GM19099 (cell line): ENCODE data around the gene CRB1.

Experiments used
- POLR2A ChIP-seq: IDR thresholded peaks from 3 replicates; pipeline ENCODE4 v1.6.1; 2011; ENCODE audit warnings: low read depth; ENCODE audit not compliant: insufficient read length; ENCODE audit errors: extremely low read depth

The CRB1 gene

DNA sequence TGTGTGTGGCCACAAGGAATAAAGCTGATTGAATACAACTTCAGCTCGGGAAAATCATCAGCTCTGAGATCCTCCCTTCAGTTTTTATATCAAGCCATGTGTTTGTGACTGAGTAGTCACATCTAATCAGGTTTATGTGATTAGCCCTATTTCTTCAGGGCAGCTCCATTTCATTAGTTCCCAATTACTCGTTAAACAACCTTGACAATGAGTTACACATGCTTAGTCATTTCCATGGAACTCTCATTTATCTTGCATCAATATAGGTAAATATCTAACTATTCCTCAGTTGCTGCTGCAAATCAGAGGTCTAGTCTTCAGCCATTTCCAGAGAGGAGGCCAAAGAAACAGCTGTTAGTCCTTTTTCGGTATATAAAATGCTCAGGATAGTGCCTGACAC lies 16.3 kb downstream of the CRB1 start:
- no peak for TF ChIP-seq POLR2A

DNA sequence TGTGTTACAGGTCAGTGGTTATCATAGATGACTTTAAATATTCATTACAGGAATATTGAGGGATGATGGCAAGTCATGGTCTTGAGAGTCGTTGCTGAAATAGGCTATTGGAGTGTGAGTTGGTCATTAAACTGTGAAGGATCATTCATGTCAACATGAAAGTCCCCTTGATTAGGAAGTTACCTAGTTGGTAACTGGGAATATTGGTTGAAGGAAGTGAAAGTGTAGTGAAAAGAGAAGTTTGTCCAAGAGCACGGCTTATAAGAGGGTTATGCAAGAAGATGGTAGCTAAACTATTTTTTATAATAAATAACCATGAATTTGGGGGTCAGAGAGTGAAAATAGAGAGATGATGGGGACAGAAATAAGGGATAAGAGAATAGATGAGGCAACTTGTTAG lies 16.9 kb downstream of the CRB1 start:
- no peak for TF ChIP-seq POLR2A

DNA sequence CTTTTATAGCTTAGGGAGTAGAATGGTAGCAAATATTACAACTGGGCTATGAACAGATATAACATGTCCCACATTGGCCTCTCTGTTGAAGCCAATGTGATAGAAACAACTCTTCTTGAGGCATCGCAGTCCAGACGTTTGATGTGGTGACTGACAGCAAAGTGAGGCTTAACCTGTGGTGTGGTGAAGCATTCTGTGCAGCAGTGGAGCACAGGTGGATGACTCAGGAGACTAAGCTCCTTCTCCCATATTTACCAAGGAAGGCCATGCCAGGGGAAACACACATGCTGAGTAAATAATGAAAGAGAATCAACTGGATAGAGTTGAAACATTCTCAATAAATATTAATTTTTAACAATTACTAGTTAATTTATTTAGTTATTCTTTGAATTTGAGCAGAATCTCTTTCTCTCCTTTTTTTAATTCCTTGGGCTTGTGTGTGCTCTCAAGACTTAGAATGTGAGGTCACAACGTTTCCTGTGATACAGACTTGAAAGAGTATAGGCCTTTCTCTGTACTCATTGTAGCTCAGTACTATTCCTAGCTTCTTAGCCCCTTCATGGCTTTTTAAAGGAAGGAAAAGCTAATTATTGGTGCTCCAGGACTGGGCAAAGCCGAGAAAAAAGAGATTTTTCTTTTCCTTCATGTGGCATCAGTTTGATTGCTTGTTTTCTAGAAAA lies 17.6 kb downstream of the CRB1 start:
- no peak for TF ChIP-seq POLR2A

DNA sequence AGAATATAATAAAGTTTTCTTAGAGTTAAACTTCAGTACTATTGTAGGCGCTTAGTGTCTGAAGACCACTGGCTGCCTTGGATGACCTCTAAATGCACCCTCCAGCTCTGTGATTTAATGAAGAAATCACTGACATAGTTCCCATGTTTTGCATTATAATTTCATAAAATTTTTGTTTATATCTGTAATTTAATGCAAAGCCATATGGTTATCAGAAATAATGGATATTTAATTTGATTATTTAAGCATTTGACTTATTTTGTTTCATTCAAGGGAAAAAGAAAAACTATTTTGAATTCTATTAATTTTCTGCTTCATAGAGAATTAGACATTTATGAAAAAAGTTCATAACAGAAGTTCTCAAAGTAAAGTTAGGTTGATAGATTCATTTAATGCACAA lies 18.6 kb downstream of the CRB1 start:
- no peak for TF ChIP-seq POLR2A

DNA sequence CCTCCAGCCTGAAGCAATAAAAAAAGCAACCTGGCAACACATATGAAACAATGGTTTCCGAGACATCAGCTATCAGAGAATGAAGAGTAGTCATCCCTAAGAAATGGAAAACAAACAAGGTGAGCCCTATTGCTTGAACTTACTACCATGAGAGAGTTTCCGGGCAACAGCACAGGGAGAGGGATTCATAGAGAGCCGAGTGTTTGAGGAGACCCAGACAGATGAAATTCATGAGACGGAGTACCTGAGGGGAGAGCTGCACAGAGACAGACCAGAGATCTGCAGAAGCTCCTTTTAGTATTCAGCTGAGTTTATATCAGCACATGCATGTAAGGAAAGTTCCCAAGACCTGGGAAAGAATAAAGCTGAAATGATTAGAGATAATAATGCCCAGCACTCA lies 19.8 kb downstream of the CRB1 start:
- TF ChIP-seq POLR2A, result no peak

DNA sequence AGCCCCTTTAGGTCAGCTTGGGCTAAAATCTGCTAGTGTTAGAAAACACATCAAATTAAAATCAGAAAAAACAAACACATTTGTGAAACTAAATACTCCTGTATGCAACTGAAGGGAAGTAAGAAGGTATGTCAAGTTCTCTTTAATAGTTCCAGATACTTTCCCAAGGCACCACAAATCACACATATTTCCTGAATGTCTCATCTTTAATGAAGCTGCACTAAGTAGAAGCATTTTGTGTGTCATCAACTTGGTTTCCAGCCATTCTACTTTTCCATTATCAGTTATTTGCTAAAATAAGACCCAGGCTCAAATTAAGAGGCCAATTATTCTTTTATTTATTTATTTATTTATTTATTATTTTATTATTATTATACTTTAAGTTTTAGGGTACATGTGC lies 34.7 kb downstream of the CRB1 start:
- TF ChIP-seq POLR2A, result no peak

DNA sequence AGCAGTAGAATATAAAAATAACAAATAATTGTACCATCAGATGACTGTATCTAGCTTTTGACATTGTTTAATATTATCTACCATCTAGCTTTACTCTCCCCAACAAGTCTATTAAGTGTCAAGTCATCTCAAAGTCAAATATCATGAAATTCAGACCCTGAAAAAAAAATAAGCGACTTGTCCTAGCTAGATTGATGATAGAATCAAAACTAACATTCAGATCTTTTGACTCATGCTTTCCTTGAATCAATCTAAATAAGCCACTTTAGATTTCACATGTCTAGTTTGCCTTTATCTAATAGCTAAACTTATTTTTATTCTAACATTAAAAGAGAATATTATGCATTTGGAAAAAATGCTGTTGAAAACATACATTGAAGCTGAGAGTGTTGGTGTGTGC lies 35.4 kb downstream of the CRB1 start:
- no peak for TF ChIP-seq POLR2A

DNA sequence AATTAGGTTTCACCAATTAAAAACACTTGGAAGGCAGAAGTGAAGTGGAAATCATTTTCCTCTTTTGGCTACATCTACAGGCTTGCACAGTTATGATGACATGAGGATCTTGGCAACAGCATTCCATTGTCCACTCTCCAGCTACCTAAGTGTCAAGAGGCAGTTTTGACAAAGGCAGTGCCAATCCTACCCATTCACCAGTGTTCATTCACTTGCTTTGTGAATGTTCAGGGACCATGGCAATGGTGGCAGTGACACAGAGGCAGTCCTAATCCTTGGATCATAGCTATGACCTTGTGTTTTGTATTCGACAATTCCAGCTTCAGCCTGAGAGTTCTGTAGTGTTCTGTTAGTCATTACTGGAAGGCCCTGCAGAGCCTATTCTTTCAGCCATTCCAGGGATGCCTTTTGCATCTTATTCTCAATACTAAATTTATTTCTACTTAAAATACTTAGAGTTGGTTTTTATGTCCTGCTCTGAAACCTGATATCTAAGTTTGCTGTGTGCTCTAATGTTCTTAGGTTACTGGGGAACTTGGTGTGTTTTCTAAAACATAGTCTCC lies 36.7 kb downstream of the CRB1 start:
- TF ChIP-seq POLR2A, result no peak

DNA sequence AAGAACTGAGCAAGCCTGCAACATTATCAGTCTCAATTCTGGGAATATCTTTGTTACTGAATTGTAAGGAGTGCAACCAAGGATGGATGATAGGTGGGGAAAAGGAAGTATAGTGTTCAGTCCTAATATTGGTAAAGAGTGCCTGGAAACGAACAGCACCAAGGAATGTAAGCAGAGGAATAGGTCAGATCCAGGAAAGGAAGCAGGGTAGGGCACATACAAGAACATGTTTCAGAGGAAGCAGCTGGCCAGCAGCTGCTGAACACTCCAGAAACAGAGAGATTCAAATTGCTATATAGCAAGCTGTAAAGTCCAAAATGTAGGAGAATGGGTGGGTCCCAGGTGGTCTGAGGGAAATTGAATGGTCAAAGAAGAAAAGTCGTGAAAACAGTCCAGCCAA lies 37.9 kb downstream of the CRB1 start:
- TF ChIP-seq POLR2A, result no peak

DNA sequence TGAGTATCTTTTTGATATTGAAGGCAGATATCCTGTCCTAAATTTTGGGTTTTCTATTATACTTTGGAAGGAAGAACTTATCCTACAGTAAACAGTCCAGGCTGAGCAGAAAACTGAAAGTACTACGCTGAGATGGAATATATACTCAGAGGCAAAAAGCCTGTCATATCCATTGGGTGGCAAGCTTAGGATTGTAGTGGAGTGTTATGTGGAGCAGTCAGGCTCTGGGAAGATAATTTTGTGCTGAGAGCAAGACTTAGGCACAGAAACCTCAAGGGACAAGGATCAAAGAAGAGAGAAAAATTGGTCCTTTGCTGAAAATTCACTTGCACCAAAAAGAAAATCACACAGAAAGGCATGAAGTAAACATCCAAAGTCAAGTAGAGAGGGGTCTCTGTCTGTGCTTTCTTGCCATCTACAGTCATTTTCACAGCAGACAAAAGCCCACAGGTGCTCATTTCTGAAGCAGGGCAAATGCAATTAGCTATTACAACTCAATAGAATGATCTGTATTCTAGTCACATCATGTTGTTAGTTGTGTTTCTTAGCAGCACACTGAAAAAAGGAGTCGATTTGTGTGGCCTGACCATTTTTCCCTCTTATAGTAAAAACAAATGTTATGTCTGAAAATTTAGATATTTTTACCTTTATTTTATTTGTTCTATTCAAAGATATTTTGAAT lies 38.5 kb downstream of the CRB1 start:
- no peak for TF ChIP-seq POLR2A

DNA sequence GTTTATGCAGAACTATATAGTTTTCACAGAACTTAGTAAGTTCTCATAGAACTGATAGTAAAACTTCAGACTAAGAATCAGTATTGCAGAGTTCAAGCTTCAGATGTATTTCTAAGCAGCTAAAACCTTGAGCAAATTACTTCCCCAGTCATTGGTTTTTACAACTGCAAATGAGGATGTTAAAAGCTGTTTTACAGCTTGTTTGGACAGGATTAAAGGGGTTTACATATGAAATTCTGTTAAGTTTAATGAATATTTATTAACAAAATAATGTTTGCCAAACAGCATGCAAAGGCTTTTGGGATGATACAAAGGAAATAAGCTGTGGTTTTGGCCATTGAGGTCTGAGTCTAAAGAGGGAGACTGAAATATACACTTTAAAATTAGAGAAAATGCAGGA lies 39.1 kb downstream of the CRB1 start:
- no peak for TF ChIP-seq POLR2A

DNA sequence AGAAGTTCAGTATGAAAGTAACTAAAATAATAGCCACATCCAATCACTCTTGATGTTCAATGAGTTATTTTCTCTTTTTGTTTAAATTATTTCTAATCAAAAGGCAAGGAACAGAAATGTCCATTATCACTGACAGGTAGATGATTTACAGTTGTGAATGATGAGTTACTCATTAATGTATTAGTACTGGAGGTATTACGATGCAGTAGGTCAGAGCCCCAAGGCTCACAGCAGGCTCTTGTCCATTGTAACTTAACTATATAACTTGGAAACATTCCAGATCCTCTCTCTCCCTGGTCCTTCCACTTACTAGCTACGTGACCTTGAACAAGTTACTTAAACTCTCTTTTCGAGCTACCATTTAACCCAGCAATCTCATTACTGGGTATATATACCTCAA lies 39.5 kb downstream of the CRB1 start:
- no peak for TF ChIP-seq POLR2A

DNA sequence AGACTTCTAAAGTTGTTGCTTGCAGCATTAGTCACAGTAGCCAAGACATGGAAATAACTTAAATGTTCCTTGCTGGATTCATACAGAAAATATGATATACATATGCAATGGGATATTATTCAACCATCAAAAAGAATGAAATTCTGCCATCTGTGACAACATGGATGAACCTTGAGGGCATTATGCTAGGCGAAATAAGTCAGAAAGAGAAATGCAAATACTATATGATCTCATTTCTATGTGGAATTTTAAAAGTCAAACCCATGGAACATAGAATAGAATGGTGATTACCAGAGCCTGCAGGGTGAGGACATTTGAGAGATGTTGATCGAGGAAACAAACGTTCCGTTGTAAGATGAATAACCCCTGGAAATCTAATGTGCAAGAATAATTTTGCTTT lies 43.0 kb downstream of the CRB1 start:
- no peak for TF ChIP-seq POLR2A

DNA sequence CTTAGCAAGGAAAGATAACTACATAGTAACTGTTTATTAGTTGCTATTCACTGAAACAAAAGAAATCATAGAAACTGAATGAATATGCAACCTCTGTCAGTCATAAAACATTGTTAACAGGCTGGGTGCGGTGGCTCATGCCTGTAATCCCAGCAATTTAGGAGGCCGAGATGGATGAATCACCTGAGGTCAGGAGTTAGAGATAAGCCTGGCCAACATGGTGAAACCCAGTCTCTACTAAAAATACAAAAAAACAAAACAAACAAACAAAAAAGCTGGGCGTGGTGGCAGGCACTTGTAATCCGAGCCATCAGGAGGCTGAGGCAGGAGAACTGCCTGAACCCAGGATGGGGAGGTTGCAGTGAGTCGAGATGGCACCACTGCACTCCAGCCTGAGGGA lies 44.1 kb downstream of the CRB1 start:
- TF ChIP-seq POLR2A, result no peak

DNA sequence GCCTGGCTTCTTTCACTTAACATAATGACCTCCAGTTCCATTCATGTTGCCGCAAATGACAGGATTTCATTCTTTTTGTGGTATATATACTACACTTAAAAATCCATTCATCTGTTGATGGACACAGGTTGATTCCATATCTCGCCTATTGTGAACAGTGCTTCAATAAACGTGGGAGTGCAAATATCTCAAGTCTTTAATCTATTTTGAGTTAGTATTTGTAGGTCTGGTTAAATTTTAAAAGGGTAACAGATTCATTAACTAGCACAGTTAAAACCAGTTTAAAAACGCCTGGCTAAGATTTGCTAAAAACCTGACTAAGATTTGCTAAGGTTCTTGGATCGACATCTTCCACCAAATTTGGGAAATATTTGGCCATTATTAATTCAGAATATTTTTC lies 45.7 kb downstream of the CRB1 start:
- TF ChIP-seq POLR2A, result no peak

DNA sequence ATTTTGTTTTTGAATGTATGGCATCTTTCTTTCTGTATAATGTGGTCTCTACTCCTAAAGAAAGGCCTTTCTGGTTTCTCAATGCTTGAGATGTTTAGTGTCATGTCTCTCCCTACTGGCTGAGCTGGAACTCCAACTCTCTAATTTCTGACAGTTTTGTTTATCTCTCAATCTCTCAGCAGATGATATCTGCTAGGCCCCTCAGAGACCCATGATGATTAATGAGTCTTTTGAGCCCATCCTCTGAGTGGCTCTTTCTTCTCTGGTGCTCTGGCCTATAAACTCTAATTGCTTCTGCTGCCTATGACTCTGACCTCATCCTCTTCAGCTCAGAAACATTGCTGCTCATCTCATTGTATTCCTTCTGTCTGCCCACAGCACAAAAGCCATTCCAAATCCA lies 46.6 kb downstream of the CRB1 start:
- TF ChIP-seq POLR2A, result no peak
